ENCODE data around the gene LRP1-AS. TPM values are rescaled to one million over a fixed set of nuclear protein-coding genes. Genes with fewer than 3 reads are reported as not detected.
"Not testable (repeated sequence)": the region's sequence is repeated elsewhere in the genome, so short reads cannot be mapped to it uniquely, and the experiment has no call there.

The LRP1-AS gene
- total RNA-seq, 1 donor from 2014 or later, result not detected

- peak; percentile 51 for ATAC-seq
- peak; percentile 76 for DNase-seq (ENCODE audit: low spot score)
Observed at GRCh38 chr12:57124261-57124877, 23.1 kb downstream of the LRP1-AS start.

GRCh38 chr12:57123813-57124212 is 23.6 kb downstream of the LRP1-AS start:
- no peak for ATAC-seq
- DNase-seq (ENCODE audit: low spot score), result no peak

- not testable (repeated sequence) for ATAC-seq; DNase-seq (ENCODE audit: low spot score)
Observed at GRCh38 chr12:57120718-57121117, 26.7 kb downstream of the LRP1-AS start.

GRCh38 chr12:57119294-57120085 is 27.9 kb downstream of the LRP1-AS start:
- DNase-seq (ENCODE audit: low spot score) (no peak), ATAC-seq (no peak)

GRCh38 chr12:57118711-57119271 is 28.6 kb downstream of the LRP1-AS start:
- ATAC-seq (peak; percentile 46), DNase-seq (ENCODE audit: low spot score) (no peak)

- DNase-seq (ENCODE audit: low spot score), result no peak
- ATAC-seq, result no peak
Observed at GRCh38 chr12:57116580-57117281, 30.7 kb downstream of the LRP1-AS start.

- no peak for ATAC-seq
- DNase-seq (ENCODE audit: low spot score), result no peak
Observed at GRCh38 chr12:57112492-57113294, 34.7 kb downstream of the LRP1-AS start.

- DNase-seq (ENCODE audit: low spot score) (peak; percentile 79), ATAC-seq (peak; percentile 59)
Observed at GRCh38 chr12:57111031-57111734, 36.2 kb downstream of the LRP1-AS start, which contains the start of gene STAT6. TSS of gene STAT6 (minus strand) at chr12:57111362. CDS start at chr12:57108278, 3,084 bp downstream.

- DNase-seq (ENCODE audit: low spot score) (peak; percentile 79), ATAC-seq (peak; percentile 54)
Observed at GRCh38 chr12:57110104-57111030, 37.1 kb downstream of the LRP1-AS start.

- ATAC-seq, result no peak
Observed at GRCh38 chr12:57109207-57110103, 38.0 kb downstream of the LRP1-AS start.

GRCh38 chr12:57107456-57108155 is 39.8 kb downstream of the LRP1-AS start:
- ATAC-seq, result no peak
- DNase-seq (ENCODE audit: low spot score), result no peak

More at GRCh38 chr12:57109207-57110103, 38.0 kb downstream of the LRP1-AS start:
- DNase-seq (ENCODE audit: low spot score), result no peak

GRCh38 chr12:57106021-57106708 is 41.3 kb downstream of the LRP1-AS start:
- ATAC-seq (no peak), DNase-seq (ENCODE audit: low spot score) (no peak)

- DNase-seq (ENCODE audit: low spot score) (no peak), ATAC-seq (no peak)
Observed at GRCh38 chr12:57105011-57105753, 42.2 kb downstream of the LRP1-AS start.

- ATAC-seq (no peak), DNase-seq (ENCODE audit: low spot score) (no peak)
Observed at GRCh38 chr12:57104292-57104910, 43.0 kb downstream of the LRP1-AS start.

GRCh38 chr12:57103856-57104255 is 43.6 kb downstream of the LRP1-AS start:
- DNase-seq (ENCODE audit: low spot score) (no peak), ATAC-seq (no peak)

Data from left lobe of liver (tissue), 2 donors.